SK-N-SH (cell line): ENCODE data around the gene RAP2C. TPM values are rescaled to one million over a fixed set of nuclear protein-coding genes. Genes with fewer than 3 reads are reported as not detected.
A peak's percentile ranks its signal among the peaks of the same experiment; 100 is the strongest.

Experiments
- CTCF ChIA-PET: fragments of 300-600, 350-600 bp; formaldehyde crosslinking; extraction: SDS; loops from one replicate; lab custom pipeline; 2021; lab: Yijun Ruan, JAX
- POLR2A ChIA-PET: fragments of 350-600 bp; sonication (Branson Sonifier 250); formaldehyde crosslinking; extraction: SDS; loops from one replicate; lab custom pipeline; 2020; ENCODE audit warnings: antibody characterized with exemption, inconsistent platforms; lab: Yijun Ruan, JAX
- DNase-seq: peaks from one replicate; pipeline ENCODE4 v3.0.0; 2012
- H2AFZ ChIP-seq: fragments of 200-600 bp; sonication (generic); 2 replicates; pipeline ENCODE4 v1.8.1; 2016; ENCODE audit warnings: antibody characterized with exemption, mild to moderate bottlenecking, low read depth
- H3F3A ChIP-seq: fragments of 200-600 bp; sonication (generic); replicated peaks from 2 replicates; pipeline ENCODE3; 2016; ENCODE audit warnings: antibody characterized with exemption, mild to moderate bottlenecking; ENCODE audit not compliant: insufficient read depth
- H3K27ac ChIP-seq, 2 experiments: fragments of 200-500 bp in 1 of 2; fragments of 200-600 bp in 1 of 2; sonication (Bioruptor generic) in 1 of 2; sonication (generic), shearing (Covaris generic) in 1 of 2; 2 replicates each; pipeline versions ENCODE4 v1.5.1 to v1.6.1; 2014 to 2016; ENCODE audit warnings: low read depth in 2 of 2, inconsistent platforms in 1 of 2, low read length in 1 of 2, mild to moderate bottlenecking in 1 of 2, mixed read lengths in 1 of 2
- H3K27me3 ChIP-seq: fragments of 200-600 bp; sonication (generic), shearing (Covaris generic); 2 replicates; pipeline ENCODE4 v1.6.1; 2016; ENCODE audit warnings: mixed run types; ENCODE audit not compliant: insufficient read depth
- H3K36me3 ChIP-seq, 2 experiments: fragments of 200-500 bp in 1 of 2; fragments of 200-600 bp in 1 of 2; sonication (Bioruptor generic) in 1 of 2; sonication (generic) in 1 of 2; replicated peaks in 1 of 2; 2 replicates each; pipeline versions ENCODE3 to v1.5.1; 2014 to 2016; ENCODE audit warnings: low read length in 1 of 2, mild to moderate bottlenecking in 1 of 2; ENCODE audit not compliant: insufficient read depth in 2 of 2, control insufficient read depth in 1 of 2
- H3K4me1 ChIP-seq, 2 experiments: fragments of 200-500 bp in 1 of 2; fragments of 200-600 bp in 1 of 2; sonication (Bioruptor generic) in 1 of 2; sonication (generic), shearing (Covaris generic) in 1 of 2; 2 replicates each; pipeline versions ENCODE4 v1.5.1 to v1.6.1; 2014 to 2016; ENCODE audit warnings: low read depth in 1 of 2, low read length in 1 of 2, mixed run types in 1 of 2; ENCODE audit not compliant: insufficient read depth in 2 of 2, control insufficient read depth in 1 of 2
- H3K4me2 ChIP-seq: fragments of 200-600 bp; sonication (generic), shearing (Covaris generic); 2 replicates; pipeline ENCODE4 v1.6.1; 2017; ENCODE audit warnings: mixed run types
- H3K4me3 ChIP-seq, 2 experiments: fragments of 200-500 bp in 1 of 2; fragments of 200-600 bp in 1 of 2; sonication (Bioruptor generic) in 1 of 2; sonication (generic), shearing (Covaris generic) in 1 of 2; 2 replicates each; pipeline versions ENCODE4 v1.5.1 to v1.8.1; 2014 to 2016; ENCODE audit warnings: low read depth in 2 of 2, inconsistent platforms in 1 of 2, low read length in 1 of 2, mild to moderate bottlenecking in 1 of 2, mixed read lengths in 1 of 2, moderate library complexity in 1 of 2
- H3K79me2 ChIP-seq: fragments of 200-600 bp; sonication (generic); 2 replicates; pipeline ENCODE4 v1.8.1; 2017; ENCODE audit warnings: mild to moderate bottlenecking; ENCODE audit not compliant: insufficient read depth
- H3K9ac ChIP-seq: fragments of 200-600 bp; sonication (generic); 2 replicates; pipeline ENCODE4 v1.6.1; 2017; ENCODE audit warnings: mixed run types
- H3K9me2 ChIP-seq: fragments of 200-600 bp; sonication (generic); 2 replicates; pipeline ENCODE4 v1.6.1; 2017; ENCODE audit warnings: mixed run types
- H3K9me3 ChIP-seq: fragments of 200-600 bp; sonication (generic); 2 replicates; pipeline ENCODE4 v1.6.1; 2017; ENCODE audit warnings: mixed run types, mild to moderate bottlenecking, moderate library complexity
- H4K20me1 ChIP-seq: fragments of 200-600 bp; sonication (generic); 2 replicates; pipeline ENCODE4 v1.6.1; 2017; ENCODE audit warnings: mild to moderate bottlenecking, mixed run types; ENCODE audit not compliant: insufficient read depth
- ELF1 ChIP-seq: IDR thresholded peaks from 2 replicates; pipeline ENCODE4 v1.4.0; 2012
- EP300 ChIP-seq, 2 experiments: IDR thresholded peaks; 2 replicates each; pipeline versions ENCODE4 v1.4.0 to v1.6.1; 2012; ENCODE audit warnings: borderline replicate concordance in 1 of 2, low read depth in 1 of 2, low read length in 1 of 2
- FOSL2 ChIP-seq: IDR thresholded peaks from 2 replicates; pipeline ENCODE4 v1.4.0; 2012; ENCODE audit warnings: low read depth, mild to moderate bottlenecking, moderate library complexity, borderline replicate concordance
- FOXM1 ChIP-seq: IDR thresholded peaks from 2 replicates; pipeline ENCODE4 v1.4.0; 2012; ENCODE audit warnings: low read depth, mild to moderate bottlenecking
- GABPA ChIP-seq: IDR thresholded peaks from 2 replicates; pipeline ENCODE4 v1.4.0; 2012; ENCODE audit warnings: low read depth, mild to moderate bottlenecking
- JUND ChIP-seq: IDR thresholded peaks from 2 replicates; pipeline ENCODE4 v1.4.0; 2012
- MXI1 ChIP-seq: IDR thresholded peaks from 2 replicates; pipeline ENCODE4 v1.6.1; 2012; ENCODE audit warnings: mild to moderate bottlenecking, low read depth, low read length, improper control_type of control experiment
- PBX3 ChIP-seq: IDR thresholded peaks from 2 replicates; pipeline ENCODE4; 2012
- RAD21 ChIP-seq: IDR thresholded peaks from 2 replicates; pipeline ENCODE4 v1.6.1; 2012; ENCODE audit warnings: mild to moderate bottlenecking, low read length
- RXRA ChIP-seq: IDR thresholded peaks from 2 replicates; pipeline ENCODE4 v1.4.0; 2012; ENCODE audit warnings: low read depth, mild to moderate bottlenecking, borderline replicate concordance
- TAF1 ChIP-seq: IDR thresholded peaks from 2 replicates; pipeline ENCODE4 v1.6.1; 2012; ENCODE audit warnings: low read depth, mild to moderate bottlenecking, low read length, moderate library complexity, borderline replicate concordance
- TEAD4 ChIP-seq: IDR thresholded peaks from 2 replicates; pipeline ENCODE4 v1.4.0; 2012; ENCODE audit warnings: mild to moderate bottlenecking, borderline replicate concordance; ENCODE audit not compliant: insufficient read depth
- USF2 ChIP-seq: fragments of 150-350 bp; IDR thresholded peaks from 2 replicates; pipeline ENCODE4 v1.6.1; 2017; ENCODE audit warnings: antibody characterized with exemption, low read length, low read depth, borderline replicate concordance
- WGBS: methylation state at CpG from one replicate; pipeline ENCODE4 v1.1.6; 2017; ENCODE audit warnings: low lambda C conversion rate; 5-methylcytosine and 5-hydroxymethylcytosine counted together
- polyA plus RNA-seq, 3 experiments: library from polyadenylated mRNA; depleted of rRNA; stranded (reverse); fragments of >200 nt; gene quantifications; 2 replicates each; pipeline ENCODE4 v1.2.3, GENCODE V29; 2012
- TF ChIP-seq, protein P1 (sequence below): IDR thresholded peaks from 2 replicates; pipeline ENCODE4 v1.4.0; 2012; ENCODE audit warnings: low read depth
- TF ChIP-seq, protein P2 (sequence below): IDR thresholded peaks from 2 replicates; pipeline ENCODE4 v1.6.1; 2012; ENCODE audit warnings: mild to moderate bottlenecking, low read depth, low read length, moderate library complexity

RAP2C gene
- polyA plus RNA-seq, 1 of the 3 experiments (the other 2 are of a cell fraction): 5.5 TPM

- no peaks in the 10 kb centered on the region for H3K9me3 ChIP-seq
- H3K4me3 ChIP-seq: peak overlapping the region; percentile 74 to 81
- peaks cover 9% of the 10 kb centered on the region; the same call in 1 of the 2 replicates for H4K20me1 ChIP-seq
- H3K27me3 ChIP-seq: no peaks in the 10 kb centered on the region
- H3K36me3 ChIP-seq: peaks cover 23% of the 10 kb centered on the region in 2 experiments
- DNase-seq: peak; percentile 77
- 2% methylated on average over 24 of the region's 74 CpGs for WGBS
- H3K4me1 ChIP-seq: peaks cover 0 to 5% of the 10 kb centered on the region in 2 experiments; a peak in 2 of 4 replicates
- H3K79me2 ChIP-seq: peaks cover 45% of the 10 kb centered on the region
- H3K27ac ChIP-seq: peak overlapping the region; percentile 79 to 91
- H3K4me2 ChIP-seq: peak overlapping the region; percentile 92
- H3K9ac ChIP-seq: peak overlapping the region; percentile 88
- TF ChIP-seq, protein P1, sequence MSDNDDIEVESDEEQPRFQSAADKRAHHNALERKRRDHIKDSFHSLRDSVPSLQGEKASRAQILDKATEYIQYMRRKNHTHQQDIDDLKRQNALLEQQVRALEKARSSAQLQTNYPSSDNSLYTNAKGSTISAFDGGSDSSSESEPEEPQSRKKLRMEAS: peak; percentile 66
- TF ChIP-seq RAD21 (0 out of 2 replicates have a peak, but pooled peaks have one; percentile 8), USF2 (no peak), JUND (no peak), MXI1 (0 out of 2 replicates have a peak, but pooled peaks have one; percentile 18), ELF1 (peak; percentile 64; the same call in 1 of the 2 replicates), PBX3 (no peak), FOXM1 (0 out of 2 replicates have a peak, but pooled peaks have one; percentile 5), EP300 (IDR thresholded peaks at IDR 0.05; ENCODE audit: borderline replicate concordance in 1 of 2, low read depth in 1 of 2, low read length in 1 of 2) (0 out of 4 replicates have a peak, but pooled peaks of 1 of the 2 experiments have one; percentile 11), TAF1 (peak; percentile 66), GABPA (peak; percentile 61; the same call in 1 of the 2 replicates)
- ChIA-PET POLR2A (interaction anchor here (0.7 to 3.5 kb wide), 2 partner anchors 10 to 124 kb away, joined by 3 to 19 read pairs; no protein-coding TSS in a partner anchor), CTCF (interaction anchor here (0.6 to 1.4 kb wide), 2 partner anchors 376 to 471 kb away, joined by 3 read pairs; no protein-coding TSS in a partner anchor)
- H2AFZ ChIP-seq: peak overlapping the region; percentile 72; the same call in 1 of the 2 replicates
- H3F3A ChIP-seq: peaks cover 10% of the 10 kb centered on the region
- H3K9me2 ChIP-seq: no peaks in the 10 kb centered on the region
Observed at GRCh38 chrX:132217203-132218073, 1.8 kb downstream of the RAP2C start.

DNA sequence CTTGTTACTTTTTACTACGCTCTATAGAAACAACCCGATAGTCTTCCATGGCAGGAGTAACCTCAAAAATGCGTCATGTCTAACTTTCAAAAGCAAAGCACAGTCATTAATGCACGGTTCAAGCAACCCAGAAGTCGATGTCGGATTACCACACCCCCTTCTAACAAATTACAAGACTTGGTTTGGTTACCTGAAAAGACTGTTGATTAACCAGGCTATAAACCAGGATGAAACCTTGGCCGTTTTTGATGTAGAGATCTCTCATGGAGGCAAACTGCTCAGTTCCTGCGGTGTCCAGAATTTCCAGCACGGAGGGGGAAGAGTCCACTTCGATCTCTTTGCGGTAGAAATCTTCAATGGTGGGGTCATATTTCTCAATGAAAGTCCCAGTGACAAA is 2.4 kb downstream of the RAP2C start:
- H3K4me2 ChIP-seq: peak overlapping the region; percentile 92
- DNase-seq: no peak
- POLR2A ChIA-PET: interaction anchor here (0.7 to 3.5 kb wide), 2 partner anchors 9 to 124 kb away, joined by 3 to 19 read pairs; no protein-coding TSS in a partner anchor
- TF ChIP-seq FOSL2 (no peak), TEAD4 (no peak), PBX3 (no peak), RXRA (no peak), FOXM1 (no peak), RAD21 (no peak)
- TF ChIP-seq, protein P2, sequence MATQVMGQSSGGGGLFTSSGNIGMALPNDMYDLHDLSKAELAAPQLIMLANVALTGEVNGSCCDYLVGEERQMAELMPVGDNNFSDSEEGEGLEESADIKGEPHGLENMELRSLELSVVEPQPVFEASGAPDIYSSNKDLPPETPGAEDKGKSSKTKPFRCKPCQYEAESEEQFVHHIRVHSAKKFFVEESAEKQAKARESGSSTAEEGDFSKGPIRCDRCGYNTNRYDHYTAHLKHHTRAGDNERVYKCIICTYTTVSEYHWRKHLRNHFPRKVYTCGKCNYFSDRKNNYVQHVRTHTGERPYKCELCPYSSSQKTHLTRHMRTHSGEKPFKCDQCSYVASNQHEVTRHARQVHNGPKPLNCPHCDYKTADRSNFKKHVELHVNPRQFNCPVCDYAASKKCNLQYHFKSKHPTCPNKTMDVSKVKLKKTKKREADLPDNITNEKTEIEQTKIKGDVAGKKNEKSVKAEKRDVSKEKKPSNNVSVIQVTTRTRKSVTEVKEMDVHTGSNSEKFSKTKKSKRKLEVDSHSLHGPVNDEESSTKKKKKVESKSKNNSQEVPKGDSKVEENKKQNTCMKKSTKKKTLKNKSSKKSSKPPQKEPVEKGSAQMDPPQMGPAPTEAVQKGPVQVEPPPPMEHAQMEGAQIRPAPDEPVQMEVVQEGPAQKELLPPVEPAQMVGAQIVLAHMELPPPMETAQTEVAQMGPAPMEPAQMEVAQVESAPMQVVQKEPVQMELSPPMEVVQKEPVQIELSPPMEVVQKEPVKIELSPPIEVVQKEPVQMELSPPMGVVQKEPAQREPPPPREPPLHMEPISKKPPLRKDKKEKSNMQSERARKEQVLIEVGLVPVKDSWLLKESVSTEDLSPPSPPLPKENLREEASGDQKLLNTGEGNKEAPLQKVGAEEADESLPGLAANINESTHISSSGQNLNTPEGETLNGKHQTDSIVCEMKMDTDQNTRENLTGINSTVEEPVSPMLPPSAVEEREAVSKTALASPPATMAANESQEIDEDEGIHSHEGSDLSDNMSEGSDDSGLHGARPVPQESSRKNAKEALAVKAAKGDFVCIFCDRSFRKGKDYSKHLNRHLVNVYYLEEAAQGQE: no peak

More for the DNA sequence above, 2.4 kb downstream of the RAP2C start:
- Histone ChIP-seq H3K4me1 (peaks cover 0 to 5% of the 10 kb centered on the region in 2 experiments; a peak in 2 of 4 replicates), H2AFZ (peak overlapping the region; percentile 72; the same call in 1 of the 2 replicates), H3K27ac (peak overlapping the region; percentile 79 to 91), H3K9me3 (no peaks in the 10 kb centered on the region), H3K4me3 (peak overlapping the region; percentile 74 to 81), H3K27me3 (no peaks in the 10 kb centered on the region), H4K20me1 (peaks cover 9% of the 10 kb centered on the region; the same call in 1 of the 2 replicates), H3K9me2 (no peaks in the 10 kb centered on the region), H3K36me3 (peaks cover 28% of the 10 kb centered on the region in 2 experiments), H3K79me2 (peaks cover 45% of the 10 kb centered on the region), H3F3A (peaks cover 10% of the 10 kb centered on the region), H3K9ac (peak overlapping the region; percentile 88)
- 4% methylated on average over 11 of the region's 11 CpGs for WGBS
- CTCF ChIA-PET: interaction anchor here (1.4 kb wide), 1 partner anchor 375 kb away, joined by 3 read pairs; no protein-coding TSS in a partner anchor
